HEK293 (cell line): Measurements from ENCODE around the gene MAP1B.

Experiments
- CTCF ChIP-seq: fragments of 450-650 bp; formaldehyde crosslinking; IDR thresholded peaks from 2 replicates; pipeline ENCODE4 v1.5.1; 2016; ENCODE audit warnings: missing biosample characterization, missing genetic modification characterization
- MEIS1 ChIP-seq: sonication (generic); formaldehyde crosslinking; IDR thresholded peaks from 2 replicates; pipeline ENCODE4 v1.8.1; 2022; ENCODE audit warnings: missing genetic modification reagents, mild to moderate bottlenecking, borderline replicate concordance
- SP2 ChIP-seq: fragments of 450-650 bp; formaldehyde crosslinking; IDR thresholded peaks from 2 replicates; pipeline ENCODE4 v1.5.1; 2016; ENCODE audit warnings: missing biosample characterization, missing genetic modification characterization
- TRIM28 ChIP-seq: IDR thresholded peaks from 2 replicates; pipeline ENCODE4 v1.6.1; 2011; ENCODE audit warnings: low read length, control low read depth, borderline replicate concordance
- YY1 ChIP-seq: fragments of 450-650 bp; formaldehyde crosslinking; IDR thresholded peaks from 2 replicates; pipeline ENCODE4 v1.5.1; 2018; ENCODE audit warnings: missing biosample characterization, missing genetic modification characterization
- ZNF169 ChIP-seq: fragments of 450-650 bp; formaldehyde crosslinking; IDR thresholded peaks from 2 replicates; pipeline ENCODE4 v1.5.1; 2016; ENCODE audit warnings: missing biosample characterization, missing genetic modification characterization
- ZNF266 ChIP-seq: fragments of 450-650 bp; formaldehyde crosslinking; IDR thresholded peaks from 2 replicates; pipeline ENCODE4 v1.5.1; 2016; ENCODE audit warnings: missing biosample characterization, missing genetic modification characterization, low read depth
- ZNF292 ChIP-seq: fragments of 450-650 bp; formaldehyde crosslinking; IDR thresholded peaks from 2 replicates; pipeline ENCODE4 v1.5.1; 2016; ENCODE audit warnings: low read depth, missing biosample characterization, missing genetic modification characterization, borderline replicate concordance
- ZNF571 ChIP-seq: fragments of 450-650 bp; formaldehyde crosslinking; IDR thresholded peaks from 2 replicates; pipeline ENCODE4 v1.5.0; 2017; ENCODE audit warnings: missing biosample characterization, missing genetic modification characterization
- ZNF776 ChIP-seq: fragments of 450-650 bp; formaldehyde crosslinking; IDR thresholded peaks from 2 replicates; pipeline ENCODE4 v1.5.0; 2017; ENCODE audit warnings: missing biosample characterization, missing genetic modification characterization, borderline replicate concordance

GRCh38 chr5:72076621-72077300 is 30.5 kb upstream of the MAP1B start:
- TF ChIP-seq TRIM28 = no peak
- no peak for TF ChIP-seq ZNF571 (tag by site-specific recombination)
- TF ChIP-seq CTCF (tag by site-specific recombination) = no peak
- no peak for TF ChIP-seq YY1 (tag by site-specific recombination)
- no peak for TF ChIP-seq ZNF266 (tag by site-specific recombination)
- TF ChIP-seq MEIS1 (CRISPR knock-in tag) = no peak
- TF ChIP-seq SP2 (tag by site-specific recombination) = no peak
- TF ChIP-seq ZNF776 = no peak
- no peak for TF ChIP-seq ZNF169 (tag by site-specific recombination)
- no peak for TF ChIP-seq ZNF292 (tag by site-specific recombination)
